Superior temporal gyrus (tissue), 1 donor: ENCODE data around the gene NOL4L.
"Not testable (repeated sequence)": the region's sequence is repeated elsewhere in the genome, so short reads cannot be mapped to it uniquely, and the experiment has no call there.

Source experiments
- DNase-seq: peaks from one replicate; pipeline ENCODE4 v3.0.0-alpha.2; 2016; ENCODE audit errors: extremely low spot score

The NOL4L gene

GRCh38 chr20:32596681-32597252 is 11.6 kb upstream of the NOL4L start:
- no peak for DNase-seq

GRCh38 chr20:32595143-32595542 is 10.0 kb upstream of the NOL4L start:
- DNase-seq = no peak

- DNase-seq = not testable (repeated sequence)
Observed at GRCh38 chr20:32594669-32595068, 9.5 kb upstream of the NOL4L start.

GRCh38 chr20:32594204-32594603 is 9.1 kb upstream of the NOL4L start:
- no peak for DNase-seq

- not testable (repeated sequence) for DNase-seq
Observed at GRCh38 chr20:32592616-32593015, 7.5 kb upstream of the NOL4L start.

- DNase-seq = no peak
Observed at GRCh38 chr20:32592022-32592421, 6.9 kb upstream of the NOL4L start.

- DNase-seq = no peak
Observed at GRCh38 chr20:32589769-32590168, 4.6 kb upstream of the NOL4L start.

- DNase-seq = no peak
Observed at GRCh38 chr20:32589256-32589655, 4.1 kb upstream of the NOL4L start.

- DNase-seq = no peak
Observed at GRCh38 chr20:32588040-32588439, 2.9 kb upstream of the NOL4L start.

GRCh38 chr20:32586291-32586690 is 1.2 kb upstream of the NOL4L start:
- no peak for DNase-seq

- DNase-seq = no peak
Observed at GRCh38 chr20:32585586-32586127, 524 bp upstream of the NOL4L start.

GRCh38 chr20:32583581-32584070 is 1.5 kb downstream of the NOL4L start:
- DNase-seq = no peak

- no peak for DNase-seq
Observed at GRCh38 chr20:32582659-32583580, 2.2 kb downstream of the NOL4L start.

GRCh38 chr20:32581839-32582658 is 3.1 kb downstream of the NOL4L start:
- no peak for DNase-seq

GRCh38 chr20:32580970-32581838 is 3.9 kb downstream of the NOL4L start:
- no peak for DNase-seq

- no peak for DNase-seq
Observed at GRCh38 chr20:32580219-32580969, 4.7 kb downstream of the NOL4L start.

GRCh38 chr20:32578840-32579390 is 6.2 kb downstream of the NOL4L start:
- no peak for DNase-seq

- DNase-seq = not testable (repeated sequence)
Observed at GRCh38 chr20:32578062-32578461, 7.1 kb downstream of the NOL4L start.

GRCh38 chr20:32577657-32578056 is 7.5 kb downstream of the NOL4L start:
- no peak for DNase-seq

- DNase-seq = no peak
Observed at GRCh38 chr20:32577023-32577422, 8.1 kb downstream of the NOL4L start.
